ENCODE data around the gene CD83.
"Not testable (repeated sequence)": the region's sequence is repeated elsewhere in the genome, so short reads cannot be mapped to it uniquely, and the experiment has no call there.

CD83 gene

GRCh38 chr6:14138701-14139215, 21.2 kb downstream of the CD83 start:
- Mint-ChIP-seq H3K4me3 (no peak overlapping the region), H3K36me3 (peaks cover 27% of the 10 kb centered on the region), H3K27me3 (no peaks in the 10 kb centered on the region), H3K4me1 (peaks cover 19% of the 10 kb centered on the region), H3K27ac (peak overlapping the region; percentile 31), H3K9me3 (no peaks in the 10 kb centered on the region)
- no peak for DNase-seq (ENCODE audit: low spot score in 2 of 2)
- ATAC-seq (ENCODE audit: low read depth), result no peak

GRCh38 chr6:14141351-14142062, 23.9 kb downstream of the CD83 start:
- Mint-ChIP-seq H3K4me3 (no peak overlapping the region), H3K9me3 (no peaks in the 10 kb centered on the region), H3K36me3 (peaks cover 8% of the 10 kb centered on the region), H3K27me3 (no peaks in the 10 kb centered on the region), H3K4me1 (peaks cover 16% of the 10 kb centered on the region), H3K27ac (peak overlapping the region; percentile 25)
- DNase-seq (ENCODE audit: low spot score in 2 of 2), result no peak
- ATAC-seq (ENCODE audit: low read depth), result no peak

- Mint-ChIP-seq H3K27me3 (no peaks in the 10 kb centered on the region), H3K4me1 (peaks cover 16% of the 10 kb centered on the region), H3K36me3 (peaks cover 8% of the 10 kb centered on the region), H3K9me3 (no peaks in the 10 kb centered on the region), H3K4me3 (no peak overlapping the region), H3K27ac (no peak overlapping the region)
- DNase-seq (ENCODE audit: low spot score in 2 of 2) (no peak), ATAC-seq (ENCODE audit: low read depth) (no peak)
These were observed 24.5 kb downstream of the CD83 start for GRCh38 chr6:14142063-14142450.

- DNase-seq (ENCODE audit: low spot score in 2 of 2) (no peak), ATAC-seq (ENCODE audit: low read depth) (no peak)
- peaks cover 16% of the 10 kb centered on the region for H3K4me1 Mint-ChIP-seq
- no peaks in the 10 kb centered on the region for H3K27me3 Mint-ChIP-seq
- no peaks in the 10 kb centered on the region for H3K9me3 Mint-ChIP-seq
- peak overlapping the region; percentile 57 for H3K27ac Mint-ChIP-seq
- peaks cover 8% of the 10 kb centered on the region for H3K36me3 Mint-ChIP-seq
- H3K4me3 Mint-ChIP-seq, result no peak overlapping the region
These were observed 25.1 kb downstream of the CD83 start for GRCh38 chr6:14142511-14143223.

GRCh38 chr6:14143305-14143704, 25.7 kb downstream of the CD83 start:
- ATAC-seq (ENCODE audit: low read depth), result no peak
- Mint-ChIP-seq H3K36me3 (peaks cover 5% of the 10 kb centered on the region), H3K4me1 (peaks cover 16% of the 10 kb centered on the region), H3K27me3 (no peaks in the 10 kb centered on the region), H3K9me3 (no peaks in the 10 kb centered on the region), H3K27ac (peak overlapping the region; percentile 57), H3K4me3 (no peak overlapping the region)
- no peak for DNase-seq (ENCODE audit: low spot score in 2 of 2)

GRCh38 chr6:14144678-14145113, 27.1 kb downstream of the CD83 start:
- no peak overlapping the region for H3K27ac Mint-ChIP-seq
- H3K9me3 Mint-ChIP-seq, result no peaks in the 10 kb centered on the region
- peak; percentile 88 for ATAC-seq (ENCODE audit: low read depth)
- DNase-seq (ENCODE audit: low spot score in 2 of 2), result peak; percentile 81 to 82
- H3K36me3 Mint-ChIP-seq, result peaks cover 1% of the 10 kb centered on the region
- no peak overlapping the region for H3K4me3 Mint-ChIP-seq
- peaks cover 22% of the 10 kb centered on the region for H3K4me1 Mint-ChIP-seq
- H3K27me3 Mint-ChIP-seq, result no peaks in the 10 kb centered on the region

- H3K4me1 Mint-ChIP-seq, result peaks cover 23% of the 10 kb centered on the region
- no peaks in the 10 kb centered on the region for H3K27me3 Mint-ChIP-seq
- H3K36me3 Mint-ChIP-seq, result no peaks in the 10 kb centered on the region
- DNase-seq (ENCODE audit: low spot score in 2 of 2) (no peak), ATAC-seq (ENCODE audit: low read depth) (no peak)
- H3K4me3 Mint-ChIP-seq, result no peak overlapping the region
- H3K9me3 Mint-ChIP-seq, result no peaks in the 10 kb centered on the region
- no peak overlapping the region for H3K27ac Mint-ChIP-seq
These were observed 29.0 kb downstream of the CD83 start for GRCh38 chr6:14146506-14147096.

- Mint-ChIP-seq H3K27ac (no peak overlapping the region), H3K36me3 (peaks cover 2% of the 10 kb centered on the region), H3K27me3 (no peaks in the 10 kb centered on the region), H3K4me3 (no peak overlapping the region), H3K4me1 (peaks cover 22% of the 10 kb centered on the region), H3K9me3 (peaks cover 1% of the 10 kb centered on the region)
- ATAC-seq (ENCODE audit: low read depth), result no peak
- DNase-seq (ENCODE audit: low spot score in 2 of 2), result no peak
These were observed 30.3 kb downstream of the CD83 start for GRCh38 chr6:14147891-14148290.

GRCh38 chr6:14148471-14148870, 30.9 kb downstream of the CD83 start:
- peaks cover 2% of the 10 kb centered on the region for H3K36me3 Mint-ChIP-seq
- H3K27me3 Mint-ChIP-seq, result no peaks in the 10 kb centered on the region
- no peak overlapping the region for H3K4me3 Mint-ChIP-seq
- ATAC-seq (ENCODE audit: low read depth), result no peak
- no peak for DNase-seq (ENCODE audit: low spot score in 2 of 2)
- peaks cover 22% of the 10 kb centered on the region for H3K4me1 Mint-ChIP-seq
- no peak overlapping the region for H3K27ac Mint-ChIP-seq
- peaks cover 1% of the 10 kb centered on the region for H3K9me3 Mint-ChIP-seq

GRCh38 chr6:14149053-14149738, 31.6 kb downstream of the CD83 start:
- DNase-seq (ENCODE audit: low spot score in 2 of 2), result no peak
- Mint-ChIP-seq H3K27me3 (no peaks in the 10 kb centered on the region), H3K9me3 (peaks cover 1% of the 10 kb centered on the region), H3K27ac (peak overlapping the region; percentile 45), H3K4me3 (peak overlapping the region; percentile 58), H3K36me3 (peaks cover 4% of the 10 kb centered on the region), H3K4me1 (peaks cover 22% of the 10 kb centered on the region)
- peak; percentile 58 for ATAC-seq (ENCODE audit: low read depth)

GRCh38 chr6:14149739-14150130, 32.2 kb downstream of the CD83 start:
- no peaks in the 10 kb centered on the region for H3K27me3 Mint-ChIP-seq
- H3K4me1 Mint-ChIP-seq, result peaks cover 19% of the 10 kb centered on the region
- H3K4me3 Mint-ChIP-seq, result no peak overlapping the region
- peaks cover 4% of the 10 kb centered on the region for H3K36me3 Mint-ChIP-seq
- ATAC-seq (ENCODE audit: low read depth) (no peak), DNase-seq (ENCODE audit: low spot score in 2 of 2) (no peak)
- peaks cover 1% of the 10 kb centered on the region for H3K9me3 Mint-ChIP-seq
- H3K27ac Mint-ChIP-seq, result no peak overlapping the region

GRCh38 chr6:14151300-14151699, 33.7 kb downstream of the CD83 start:
- not testable (repeated sequence) for H3K9me3 Mint-ChIP-seq; ATAC-seq (ENCODE audit: low read depth); H3K36me3 Mint-ChIP-seq; H3K27ac Mint-ChIP-seq; H3K4me3 Mint-ChIP-seq; DNase-seq (ENCODE audit: low spot score in 2 of 2); H3K27me3 Mint-ChIP-seq
- peaks cover 17% of the 10 kb centered on the region for H3K4me1 Mint-ChIP-seq

- H3K27me3 Mint-ChIP-seq, result no peaks in the 10 kb centered on the region
- peaks cover 1% of the 10 kb centered on the region for H3K9me3 Mint-ChIP-seq
- DNase-seq (ENCODE audit: low spot score in 2 of 2), result no peak
- ATAC-seq (ENCODE audit: low read depth), result no peak
- H3K4me3 Mint-ChIP-seq, result no peak overlapping the region
- H3K4me1 Mint-ChIP-seq, result peaks cover 17% of the 10 kb centered on the region
- no peak overlapping the region for H3K27ac Mint-ChIP-seq
- peaks cover 4% of the 10 kb centered on the region for H3K36me3 Mint-ChIP-seq
These were observed 34.2 kb downstream of the CD83 start for GRCh38 chr6:14151773-14152172.

GRCh38 chr6:14153228-14153627, 35.7 kb downstream of the CD83 start:
- peaks cover 3% of the 10 kb centered on the region for H3K9me3 Mint-ChIP-seq

More at GRCh38 chr6:14153228-14153627, 35.7 kb downstream of the CD83 start:
- H3K27me3 Mint-ChIP-seq, result no peaks in the 10 kb centered on the region
- ATAC-seq (ENCODE audit: low read depth), result no peak
- H3K27ac Mint-ChIP-seq, result no peak overlapping the region
- no peak for DNase-seq (ENCODE audit: low spot score in 2 of 2)
- peaks cover 4% of the 10 kb centered on the region for H3K36me3 Mint-ChIP-seq
- no peak overlapping the region for H3K4me3 Mint-ChIP-seq
- H3K4me1 Mint-ChIP-seq, result peaks cover 18% of the 10 kb centered on the region

Data from memory B cell (primary cell).